Left ventricle myocardium inferior (tissue), 1 donor: ENCODE results near the gene ALPP. TPM values are rescaled to one million over a fixed set of nuclear protein-coding genes. Genes with fewer than 3 reads are reported as not detected.
"Not testable (repeated sequence)": the region's sequence is repeated elsewhere in the genome, so short reads cannot be mapped to it uniquely, and the experiment has no call there.

Experiments
- DNase-seq: peaks from one replicate; pipeline ENCODE4 v3.0.0-alpha.2; 2020
- H3K27ac ChIP-seq: fragments of 200-600 bp; replicated peaks from 2 replicates; pipeline ENCODE4 v1.8.0; 2021
- H3K27me3 ChIP-seq: fragments of 200-600 bp; 2 replicates; pipeline ENCODE4 v1.8.0; 2021; ENCODE audit warnings: low read depth
- H3K36me3 ChIP-seq: fragments of 200-600 bp; 2 replicates; pipeline ENCODE4 v1.8.0; 2021
- H3K4me1 ChIP-seq: fragments of 200-600 bp; 2 replicates; pipeline ENCODE4 v1.8.0; 2021
- H3K4me3 ChIP-seq: fragments of 200-600 bp; 2 replicates; pipeline ENCODE4 v1.8.0; 2021; ENCODE audit warnings: mild to moderate bottlenecking, moderate library complexity
- H3K9me3 ChIP-seq: fragments of 200-600 bp; replicated peaks from 2 replicates; pipeline ENCODE4 v1.8.0; 2021
- CTCF ChIP-seq: fragments of 200-600 bp; IDR thresholded peaks from 2 replicates; pipeline ENCODE4 v1.8.0; 2021; ENCODE audit warnings: antibody characterized with exemption, mild to moderate bottlenecking, borderline replicate concordance
- intact Hi-C: fragments of 100-400 bp; cut with micrococcal nuclease; formaldehyde crosslinking; loops from one replicate; pipeline ENCODE4 v1.11.0; 2022
- total RNA-seq: library from RNA; stranded (reverse); fragmentation: NEBNext Ultra II Directional; extraction: Animal tissue kit (Norgen Biotek cat#: 25700); gene quantifications from one replicate; pipeline ENCODE4 v1.2.1, GENCODE V29; 2021
- donor health status: DM: no; HTN: yes; CAD: no; lungs with severe emphysema.

The ALPP gene
- total RNA-seq, 1 donor from 2014 or later = not detected

GRCh38 chr2:232402518-232402917, 24.0 kb downstream of the ALPP start:
- H3K4me3 ChIP-seq = no peak overlapping the region
- intact Hi-C loops = no loop called here
- peaks cover 50% of the 10 kb centered on the region for H3K27me3 ChIP-seq
- H3K4me1 ChIP-seq = no peaks in the 10 kb centered on the region
- H3K27ac ChIP-seq = no peak overlapping the region
- no peaks in the 10 kb centered on the region for H3K36me3 ChIP-seq
- DNase-seq = no peak
- TF ChIP-seq CTCF = no peak
- no peaks in the 10 kb centered on the region for H3K9me3 ChIP-seq

- Histone ChIP-seq H3K36me3 (no peaks in the 10 kb centered on the region), H3K27ac (no peak overlapping the region), H3K9me3 (no peaks in the 10 kb centered on the region), H3K4me3 (no peak overlapping the region), H3K4me1 (no peaks in the 10 kb centered on the region), H3K27me3 (peaks cover 41% of the 10 kb centered on the region)
- no peak for DNase-seq
- intact Hi-C loops = no loop called here
- TF ChIP-seq CTCF = no peak
Measured at GRCh38 chr2:232405943-232406510, 27.5 kb downstream of the ALPP start.

- intact Hi-C loops = no loop called here
- peaks cover 41% of the 10 kb centered on the region for H3K27me3 ChIP-seq
- DNase-seq = no peak
- no peak within 1 kb of the TSS for H3K27ac ChIP-seq
- no peaks in the 10 kb centered on the region for H3K4me1 ChIP-seq
- H3K9me3 ChIP-seq = no peaks in the 10 kb centered on the region
- H3K4me3 ChIP-seq = no peak within 1 kb of the TSS
- no peak for TF ChIP-seq CTCF
- H3K36me3 ChIP-seq = no peaks in the 10 kb centered on the region
Measured at GRCh38 chr2:232406556-232407310, 28.2 kb downstream of the ALPP start, which contains the start of gene ALPG. Gene ALPG, plus strand, starts transcription at chr2:232406844. Its CDS starts 51 bp downstream, at chr2:232406895.

- H3K4me3 ChIP-seq, DNase-seq, H3K36me3 ChIP-seq, H3K4me1 ChIP-seq, H3K9me3 ChIP-seq, H3K27ac ChIP-seq, intact Hi-C loops: not testable (repeated sequence)
- peaks cover 48% of the 10 kb centered on the region for H3K27me3 ChIP-seq
Measured at GRCh38 chr2:232407428-232408150, 29.0 kb downstream of the ALPP start.

- H3K36me3 ChIP-seq, DNase-seq, H3K4me3 ChIP-seq, H3K9me3 ChIP-seq, intact Hi-C loops, H3K4me1 ChIP-seq, H3K27ac ChIP-seq: not testable (repeated sequence)
- peaks cover 55% of the 10 kb centered on the region for H3K27me3 ChIP-seq
Measured at GRCh38 chr2:232408269-232408668, 29.7 kb downstream of the ALPP start.

- intact Hi-C loops, H3K4me1 ChIP-seq, H3K9me3 ChIP-seq, H3K36me3 ChIP-seq, DNase-seq, H3K4me3 ChIP-seq, H3K27ac ChIP-seq: not testable (repeated sequence)
- H3K27me3 ChIP-seq = peaks cover 68% of the 10 kb centered on the region
Measured at GRCh38 chr2:232409617-232410016, 31.1 kb downstream of the ALPP start.
